Suprapubic skin (tissue), 4 donors: ENCODE data around the gene ROBO2. TPM values are rescaled to one million over a fixed set of nuclear protein-coding genes. Genes with fewer than 3 reads are reported as not detected.

ENCODE experiments used
- DNase-seq, 2 donors: peaks; one replicate each; pipeline ENCODE4 v3.0.0-alpha.2; 2019; ENCODE audit warnings: low spot score in 2 of 2
- H3K27ac ChIP-seq: fragments of 200-600 bp; sonication (generic); one replicate; pipeline ENCODE4 v1.5.1; 2019
- H3K27me3 ChIP-seq: fragments of 200-600 bp; sonication (generic); one replicate; pipeline ENCODE4 v1.5.1; 2019
- H3K36me3 ChIP-seq: fragments of 200-600 bp; sonication (generic); one replicate; pipeline ENCODE4 v1.5.1; 2019
- H3K4me1 ChIP-seq: fragments of 200-600 bp; sonication (generic); one replicate; pipeline ENCODE4 v1.5.1; 2019
- H3K4me3 ChIP-seq: fragments of 200-600 bp; sonication (generic); one replicate; pipeline ENCODE4 v1.5.1; 2019; ENCODE audit warnings: mild to moderate bottlenecking
- H3K9me3 ChIP-seq: fragments of 200-600 bp; sonication (generic); one replicate; pipeline ENCODE4 v1.5.1; 2019
- EP300 ChIP-seq: sonication (generic); formaldehyde crosslinking; IDR thresholded peaks from one replicate; pipeline ENCODE4 v1.6.1; 2017; ENCODE audit warnings: antibody characterized with exemption
- POLR2A ChIP-seq, 2 donors: fragments of 450-650 bp; IDR thresholded peaks; one replicate each; pipeline ENCODE4 v1.6.1; 2017; ENCODE audit warnings: antibody characterized with exemption in 2 of 2, mild to moderate bottlenecking in 2 of 2, moderate library complexity in 2 of 2
- POLR2AphosphoS5 ChIP-seq, 3 donors: sonication (generic); formaldehyde crosslinking; IDR thresholded peaks; one replicate each; pipeline ENCODE4 v1.6.1; 2017; ENCODE audit warnings: antibody characterized with exemption in 3 of 3
- WGBS: methylation state at CpG from one replicate; pipeline ENCODE4 v1.1.5; 2018; 5-methylcytosine and 5-hydroxymethylcytosine counted together
- total RNA-seq, 4 donors: library from RNA; depleted of rRNA; stranded (reverse); fragments of >200 nt; gene quantifications; one replicate each; pipeline ENCODE4 v1.1.0, GENCODE V29; 2016
- TF ChIP-seq, protein P1 (sequence below), 2 donors: fragments of 200-600 bp in 1 of 2; fragments of 450-650 bp in 1 of 2; sonication (generic) in 1 of 2; IDR thresholded peaks; one replicate each; pipeline ENCODE4 v1.5.1; 2016 to 2019; ENCODE audit warnings: antibody characterized with exemption in 2 of 2, mild to moderate bottlenecking in 1 of 2, moderate library complexity in 1 of 2

The ROBO2 gene
- total RNA-seq, 4 donors from 2014 or later: 0.95 to 6.7 (median 2.2) TPM

DNA sequence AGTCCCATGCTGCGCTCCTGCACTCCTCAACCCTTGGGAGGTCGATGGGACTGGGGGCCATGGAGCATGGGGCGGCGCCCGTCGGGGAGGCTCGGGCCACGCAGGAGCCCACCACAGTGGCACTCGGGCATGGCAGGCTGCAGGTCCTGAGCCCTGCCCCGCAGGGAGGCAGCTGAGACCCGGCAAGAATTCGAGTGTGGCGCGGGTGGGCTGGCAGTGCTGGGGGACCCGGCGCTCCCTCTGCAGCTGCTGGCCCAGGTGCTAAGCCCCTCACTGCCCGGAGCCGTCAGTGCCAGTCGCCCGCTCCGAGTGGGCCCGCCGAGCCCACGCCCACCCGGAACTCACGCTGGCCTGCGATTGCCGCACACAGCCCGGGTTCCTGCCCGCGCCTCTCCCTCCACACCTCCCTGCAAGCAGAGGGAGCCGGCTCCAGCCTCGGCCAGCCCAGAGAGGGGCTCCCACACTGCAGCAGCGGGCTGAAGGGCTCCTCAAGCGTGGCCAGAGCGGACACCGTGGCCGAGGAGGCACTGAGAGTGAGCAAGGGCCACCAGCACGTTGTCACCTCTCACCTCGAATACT, 200.3 kb downstream of the ROBO2 start:
- no peak for TF ChIP-seq EP300
- no peak for TF ChIP-seq POLR2A (IDR thresholded peaks at IDR 0.05)
- no peak for TF ChIP-seq POLR2AphosphoS5 (IDR thresholded peaks at IDR 0.05)
- TF ChIP-seq, protein P1, sequence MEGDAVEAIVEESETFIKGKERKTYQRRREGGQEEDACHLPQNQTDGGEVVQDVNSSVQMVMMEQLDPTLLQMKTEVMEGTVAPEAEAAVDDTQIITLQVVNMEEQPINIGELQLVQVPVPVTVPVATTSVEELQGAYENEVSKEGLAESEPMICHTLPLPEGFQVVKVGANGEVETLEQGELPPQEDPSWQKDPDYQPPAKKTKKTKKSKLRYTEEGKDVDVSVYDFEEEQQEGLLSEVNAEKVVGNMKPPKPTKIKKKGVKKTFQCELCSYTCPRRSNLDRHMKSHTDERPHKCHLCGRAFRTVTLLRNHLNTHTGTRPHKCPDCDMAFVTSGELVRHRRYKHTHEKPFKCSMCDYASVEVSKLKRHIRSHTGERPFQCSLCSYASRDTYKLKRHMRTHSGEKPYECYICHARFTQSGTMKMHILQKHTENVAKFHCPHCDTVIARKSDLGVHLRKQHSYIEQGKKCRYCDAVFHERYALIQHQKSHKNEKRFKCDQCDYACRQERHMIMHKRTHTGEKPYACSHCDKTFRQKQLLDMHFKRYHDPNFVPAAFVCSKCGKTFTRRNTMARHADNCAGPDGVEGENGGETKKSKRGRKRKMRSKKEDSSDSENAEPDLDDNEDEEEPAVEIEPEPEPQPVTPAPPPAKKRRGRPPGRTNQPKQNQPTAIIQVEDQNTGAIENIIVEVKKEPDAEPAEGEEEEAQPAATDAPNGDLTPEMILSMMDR (IDR thresholded peaks at IDR 0.05): no peak
- no peak for DNase-seq

DNA sequence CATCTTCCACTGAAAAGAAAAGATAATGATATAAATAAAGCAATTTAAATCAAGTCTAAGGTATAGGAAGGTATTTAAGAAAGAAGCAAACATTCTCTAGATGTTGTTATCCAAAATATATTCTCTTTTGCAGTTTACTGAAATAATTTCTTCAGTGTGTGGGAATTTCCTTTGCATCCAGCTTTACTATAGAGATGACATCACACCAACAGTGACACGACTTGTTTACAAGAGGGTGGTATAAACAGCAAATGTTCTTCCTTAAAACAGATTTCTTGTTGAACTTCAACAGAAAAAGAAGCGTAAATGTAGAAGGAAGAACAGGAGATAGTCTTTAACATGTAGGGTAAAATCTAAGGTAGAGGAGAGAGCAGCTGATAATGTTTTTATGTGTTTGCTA, 202.5 kb downstream of the ROBO2 start:
- Histone ChIP-seq H3K9me3 (no peaks in the 10 kb centered on the region), H3K27me3 (no peaks in the 10 kb centered on the region), H3K4me3 (no peak overlapping the region), H3K4me1 (no peaks in the 10 kb centered on the region), H3K36me3 (no peaks in the 10 kb centered on the region), H3K27ac (no peak overlapping the region)
- DNase-seq: no peak
- 57% methylated on average over 2 of the region's 2 CpGs for WGBS
- no peak for TF ChIP-seq EP300
- no peak for TF ChIP-seq POLR2AphosphoS5 (IDR thresholded peaks at IDR 0.05)
- TF ChIP-seq, protein P1 (IDR thresholded peaks at IDR 0.05): no peak
- no peak for TF ChIP-seq POLR2A (IDR thresholded peaks at IDR 0.05)

More for the DNA sequence above, 200.3 kb downstream of the ROBO2 start:
- Histone ChIP-seq H3K36me3 (no peaks in the 10 kb centered on the region), H3K9me3 (no peaks in the 10 kb centered on the region), H3K27me3 (no peaks in the 10 kb centered on the region), H3K4me3 (no peak overlapping the region), H3K27ac (no peak overlapping the region), H3K4me1 (no peaks in the 10 kb centered on the region)
- WGBS: 93% methylated on average over 21 of the region's 40 CpGs

DNA sequence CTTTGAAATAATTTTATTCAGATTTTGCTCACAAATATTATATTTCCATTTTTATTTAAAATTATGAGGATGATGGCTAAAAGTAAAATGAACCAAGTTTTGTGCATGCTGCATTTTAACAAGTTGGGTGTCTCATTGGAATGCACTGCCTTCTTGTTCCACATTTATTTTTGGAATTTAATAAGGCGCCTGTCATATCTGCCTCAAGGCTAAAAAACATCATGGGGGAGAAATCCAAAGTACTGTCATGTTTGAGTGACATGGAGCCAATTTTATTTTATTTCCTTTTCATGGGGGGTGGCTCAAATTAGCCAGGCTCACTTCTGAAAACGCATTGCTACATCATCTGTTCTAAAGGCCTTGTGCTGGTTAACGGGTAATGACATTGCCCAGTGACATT, 205.1 kb downstream of the ROBO2 start:
- no peaks in the 10 kb centered on the region for H3K4me1 ChIP-seq
- no peaks in the 10 kb centered on the region for H3K27me3 ChIP-seq
- no peak overlapping the region for H3K27ac ChIP-seq
- no peaks in the 10 kb centered on the region for H3K36me3 ChIP-seq
- H3K9me3 ChIP-seq: no peaks in the 10 kb centered on the region
- TF ChIP-seq POLR2AphosphoS5 (IDR thresholded peaks at IDR 0.05): no peak
- TF ChIP-seq, protein P1 (IDR thresholded peaks at IDR 0.05): no peak
- H3K4me3 ChIP-seq: no peak overlapping the region
- no peak for DNase-seq
- 78% methylated on average over 3 of the region's 3 CpGs for WGBS

DNA sequence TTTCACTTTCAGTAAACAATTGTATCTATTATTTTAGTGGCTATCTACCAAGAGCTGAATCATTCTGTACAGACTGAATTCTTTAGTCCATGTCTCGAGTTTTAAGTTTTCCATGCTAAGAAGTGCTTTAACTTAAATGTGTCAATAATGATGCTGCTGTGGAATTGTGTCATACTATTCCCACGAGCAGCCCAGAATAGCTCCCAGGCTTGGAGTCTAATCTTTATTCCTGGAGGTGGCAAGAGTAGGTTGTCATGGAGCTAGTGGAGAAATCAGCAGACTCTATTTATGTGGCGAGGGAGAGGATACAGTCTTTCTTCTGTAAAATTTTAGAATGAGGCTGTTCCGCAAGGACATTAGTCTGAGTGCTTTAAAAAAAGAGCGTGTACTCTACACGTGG, 207.2 kb downstream of the ROBO2 start:
- Histone ChIP-seq H3K27ac (no peak overlapping the region), H3K27me3 (no peaks in the 10 kb centered on the region), H3K4me1 (no peaks in the 10 kb centered on the region), H3K4me3 (no peak overlapping the region), H3K9me3 (no peaks in the 10 kb centered on the region), H3K36me3 (no peaks in the 10 kb centered on the region)
- 77% methylated on average over 6 of the region's 6 CpGs for WGBS
- no peak for TF ChIP-seq POLR2A (IDR thresholded peaks at IDR 0.05)
- TF ChIP-seq POLR2AphosphoS5 (IDR thresholded peaks at IDR 0.05): no peak
- TF ChIP-seq EP300: no peak
- TF ChIP-seq, protein P1 (IDR thresholded peaks at IDR 0.05): no peak
- DNase-seq: no peak

DNA sequence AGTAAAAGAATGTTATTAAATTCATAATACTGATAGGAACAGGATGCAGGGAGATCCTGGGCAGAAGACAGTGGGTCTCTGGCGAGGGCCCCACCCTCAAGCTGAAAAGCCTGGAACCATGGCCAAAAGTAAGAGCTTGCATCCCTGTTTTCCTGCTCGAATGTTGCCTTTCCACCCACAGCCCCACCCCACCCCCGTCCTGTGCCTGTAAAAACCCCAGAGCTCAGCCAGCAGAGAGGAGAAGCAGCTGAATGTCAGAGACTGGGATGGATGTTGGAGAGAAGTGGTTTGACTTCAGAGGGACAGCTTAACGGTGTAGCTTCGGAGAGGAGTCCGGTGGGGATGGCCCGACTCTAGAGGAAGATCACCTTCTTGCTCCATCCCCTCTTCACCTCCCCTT, 207.9 kb downstream of the ROBO2 start:
- no peak for DNase-seq
- H3K9me3 ChIP-seq: no peaks in the 10 kb centered on the region
- H3K36me3 ChIP-seq: no peaks in the 10 kb centered on the region
- H3K4me1 ChIP-seq: no peaks in the 10 kb centered on the region
- TF ChIP-seq EP300 (no peak), POLR2AphosphoS5 (IDR thresholded peaks at IDR 0.05) (no peak), POLR2A (IDR thresholded peaks at IDR 0.05) (no peak)
- TF ChIP-seq, protein P1 (IDR thresholded peaks at IDR 0.05): no peak
- WGBS: 76% methylated on average over 4 of the region's 7 CpGs
- H3K4me3 ChIP-seq: no peak overlapping the region
- H3K27me3 ChIP-seq: no peaks in the 10 kb centered on the region
- H3K27ac ChIP-seq: no peak overlapping the region
